PFSK-1 (cell line): ENCODE results near the gene TP63.

Source experiments
- FOXP2 ChIP-seq: optimal IDR thresholded peaks from 2 replicates; pipeline ENCODE3; 2011; ENCODE audit warnings: borderline replicate concordance, control low read depth, inconsistent platforms; ENCODE audit not compliant: insufficient read depth; ENCODE audit errors: extremely low read length, extremely low read depth
- POLR2AphosphoS5 ChIP-seq: IDR thresholded peaks from 2 replicates; pipeline ENCODE4 v1.6.1; 2012; ENCODE audit warnings: low read depth, mild to moderate bottlenecking, control low read depth, low read length, moderate library complexity
- SIN3A ChIP-seq: IDR thresholded peaks from 2 replicates; pipeline ENCODE4 v1.6.1; 2012; ENCODE audit warnings: mild to moderate bottlenecking, low read length, moderate library complexity, borderline replicate concordance; ENCODE audit not compliant: insufficient read depth
- TAF1 ChIP-seq: IDR thresholded peaks from 2 replicates; pipeline ENCODE4 v1.6.1; 2012; ENCODE audit warnings: low read length, control low read depth, borderline replicate concordance; ENCODE audit not compliant: insufficient read depth
- TF ChIP-seq, protein P1 (sequence below), 2 experiments: IDR thresholded peaks; 2 replicates each; pipeline versions ENCODE4 v1.6.1 to v1.8.0; 2011 to 2012; ENCODE audit warnings: low read depth in 2 of 2, low read length in 2 of 2, control low read depth in 1 of 2, inconsistent platforms in 1 of 2, mild to moderate bottlenecking in 1 of 2, moderate library complexity in 1 of 2; ENCODE audit not compliant: insufficient read depth in 1 of 2

The TP63 gene

DNA sequence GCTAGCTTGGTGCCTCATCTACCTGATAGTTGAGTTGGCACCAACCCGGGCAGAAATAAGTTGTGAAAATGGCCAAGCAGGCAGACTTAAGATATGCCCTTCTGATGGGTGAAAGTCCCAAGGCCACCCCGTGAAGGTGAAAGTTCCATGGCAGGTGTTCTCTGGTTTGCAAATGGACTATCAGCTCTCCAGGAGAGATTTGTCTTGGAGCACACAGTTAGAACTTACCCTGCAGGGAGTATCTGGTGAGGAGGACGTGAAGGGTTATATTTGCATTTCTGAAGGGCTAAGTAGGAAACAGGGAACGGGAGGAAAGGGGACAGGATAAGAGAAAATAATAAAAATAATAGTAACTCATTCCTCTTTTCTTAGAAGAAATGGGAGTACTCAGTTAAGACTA is 220.5 kb downstream of the TP63 start:
- TF ChIP-seq POLR2AphosphoS5 (no peak), FOXP2 (no peak), SIN3A (no peak), TAF1 (no peak)
- TF ChIP-seq, protein P1, sequence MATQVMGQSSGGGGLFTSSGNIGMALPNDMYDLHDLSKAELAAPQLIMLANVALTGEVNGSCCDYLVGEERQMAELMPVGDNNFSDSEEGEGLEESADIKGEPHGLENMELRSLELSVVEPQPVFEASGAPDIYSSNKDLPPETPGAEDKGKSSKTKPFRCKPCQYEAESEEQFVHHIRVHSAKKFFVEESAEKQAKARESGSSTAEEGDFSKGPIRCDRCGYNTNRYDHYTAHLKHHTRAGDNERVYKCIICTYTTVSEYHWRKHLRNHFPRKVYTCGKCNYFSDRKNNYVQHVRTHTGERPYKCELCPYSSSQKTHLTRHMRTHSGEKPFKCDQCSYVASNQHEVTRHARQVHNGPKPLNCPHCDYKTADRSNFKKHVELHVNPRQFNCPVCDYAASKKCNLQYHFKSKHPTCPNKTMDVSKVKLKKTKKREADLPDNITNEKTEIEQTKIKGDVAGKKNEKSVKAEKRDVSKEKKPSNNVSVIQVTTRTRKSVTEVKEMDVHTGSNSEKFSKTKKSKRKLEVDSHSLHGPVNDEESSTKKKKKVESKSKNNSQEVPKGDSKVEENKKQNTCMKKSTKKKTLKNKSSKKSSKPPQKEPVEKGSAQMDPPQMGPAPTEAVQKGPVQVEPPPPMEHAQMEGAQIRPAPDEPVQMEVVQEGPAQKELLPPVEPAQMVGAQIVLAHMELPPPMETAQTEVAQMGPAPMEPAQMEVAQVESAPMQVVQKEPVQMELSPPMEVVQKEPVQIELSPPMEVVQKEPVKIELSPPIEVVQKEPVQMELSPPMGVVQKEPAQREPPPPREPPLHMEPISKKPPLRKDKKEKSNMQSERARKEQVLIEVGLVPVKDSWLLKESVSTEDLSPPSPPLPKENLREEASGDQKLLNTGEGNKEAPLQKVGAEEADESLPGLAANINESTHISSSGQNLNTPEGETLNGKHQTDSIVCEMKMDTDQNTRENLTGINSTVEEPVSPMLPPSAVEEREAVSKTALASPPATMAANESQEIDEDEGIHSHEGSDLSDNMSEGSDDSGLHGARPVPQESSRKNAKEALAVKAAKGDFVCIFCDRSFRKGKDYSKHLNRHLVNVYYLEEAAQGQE (IDR thresholded peaks at IDR 0.05; ENCODE audit: insufficient read depth in 1 of 2, low read depth in 2 of 2, low read length in 2 of 2), result no peak

DNA sequence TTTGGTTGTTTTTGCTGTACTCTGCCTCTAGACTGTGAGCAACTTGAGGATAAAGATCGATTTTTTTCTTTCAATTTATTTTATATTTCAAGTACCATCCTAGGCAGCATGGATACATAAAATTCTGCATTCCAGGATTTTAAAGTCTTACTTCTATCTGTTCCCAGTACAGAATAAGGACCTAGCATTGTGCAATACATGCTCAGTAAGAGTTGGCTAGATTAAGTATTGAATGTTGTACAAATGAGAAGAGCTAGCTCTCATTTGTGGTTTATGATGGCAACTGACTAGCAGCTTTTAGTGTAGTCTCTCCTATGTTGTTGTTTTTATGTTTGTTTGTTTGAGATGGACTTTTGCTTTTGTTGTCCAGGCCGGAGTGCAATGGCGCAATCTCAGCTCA is 222.7 kb downstream of the TP63 start:
- TF ChIP-seq SIN3A (no peak), POLR2AphosphoS5 (no peak)

DNA sequence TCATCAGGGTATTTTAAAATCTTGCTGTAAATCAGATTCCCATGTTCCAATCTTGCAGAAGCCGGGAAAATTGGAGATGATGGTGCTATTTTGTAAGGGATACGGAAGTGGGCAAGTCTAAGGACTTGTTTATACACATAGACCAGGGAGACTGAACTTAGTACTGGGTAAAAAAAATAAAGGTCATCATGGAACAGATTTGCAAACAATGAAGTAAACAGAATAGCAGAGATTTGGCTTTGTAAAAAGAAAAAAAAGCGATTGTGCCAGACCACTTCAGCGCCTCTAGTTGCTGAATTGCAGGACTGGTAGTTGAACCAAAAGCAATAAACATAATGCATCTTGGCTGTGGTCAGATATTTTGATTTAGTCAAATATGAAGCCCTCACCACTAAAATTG is 229.1 kb downstream of the TP63 start:
- TF ChIP-seq POLR2AphosphoS5, result no peak
- no peak for TF ChIP-seq SIN3A
- TF ChIP-seq TAF1, result no peak
- TF ChIP-seq, protein P1 (IDR thresholded peaks at IDR 0.05; ENCODE audit: insufficient read depth in 1 of 2, low read depth in 2 of 2, low read length in 2 of 2), result no peak
- TF ChIP-seq FOXP2, result no peak

DNA sequence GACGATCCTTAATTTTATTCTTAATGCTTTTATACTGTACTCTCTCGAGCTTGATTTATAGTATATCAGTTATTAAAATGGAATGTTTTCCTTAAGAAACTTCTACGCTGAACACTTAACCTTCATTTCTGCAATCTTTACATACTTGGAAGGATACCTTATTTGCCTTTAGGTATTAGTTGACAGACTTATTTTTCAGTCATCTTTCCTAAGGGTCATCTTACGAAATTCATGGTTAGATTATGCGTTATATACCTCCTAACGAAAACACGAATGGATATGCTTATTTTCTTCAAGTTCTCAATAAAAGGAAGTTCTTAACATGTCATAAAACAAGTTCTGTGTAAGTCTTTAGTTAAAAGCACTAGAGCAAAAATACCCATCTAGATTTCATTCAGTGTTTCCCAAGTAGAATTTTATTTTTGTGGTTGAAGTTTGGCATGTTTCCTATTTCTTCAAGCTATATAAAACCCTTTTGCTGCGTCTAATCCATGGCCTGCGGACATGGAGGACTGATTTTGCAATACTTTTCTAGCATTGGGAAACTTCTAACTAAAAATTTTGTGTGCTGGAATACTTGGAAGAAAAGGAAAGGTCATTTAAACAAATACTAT is 231.3 kb downstream of the TP63 start:
- no peak for TF ChIP-seq TAF1
- TF ChIP-seq, protein P1 (IDR thresholded peaks at IDR 0.05; ENCODE audit: insufficient read depth in 1 of 2, low read depth in 2 of 2, low read length in 2 of 2), result no peak
- no peak for TF ChIP-seq POLR2AphosphoS5
- no peak for TF ChIP-seq FOXP2
- TF ChIP-seq SIN3A, result no peak

DNA sequence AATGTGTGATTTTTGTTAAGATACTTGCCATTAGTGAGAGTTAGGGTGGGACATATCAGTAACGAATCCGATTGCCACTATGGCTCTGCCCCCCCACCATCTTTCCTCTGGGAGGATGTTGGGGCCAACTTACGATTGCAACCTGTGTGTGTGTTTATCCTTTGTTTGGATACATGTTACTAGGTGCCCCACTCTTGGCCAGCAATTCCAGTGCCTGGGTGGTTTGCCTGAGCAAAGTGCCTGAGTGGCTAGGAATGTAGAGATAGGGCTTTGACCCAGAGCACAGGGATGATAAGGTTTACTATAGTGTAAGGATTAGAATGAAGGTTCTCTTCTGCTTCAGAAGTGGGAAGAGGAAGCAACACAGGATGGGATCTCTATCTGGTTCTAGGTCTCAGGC is 231.8 kb downstream of the TP63 start:
- TF ChIP-seq FOXP2 (no peak), POLR2AphosphoS5 (no peak)

DNA sequence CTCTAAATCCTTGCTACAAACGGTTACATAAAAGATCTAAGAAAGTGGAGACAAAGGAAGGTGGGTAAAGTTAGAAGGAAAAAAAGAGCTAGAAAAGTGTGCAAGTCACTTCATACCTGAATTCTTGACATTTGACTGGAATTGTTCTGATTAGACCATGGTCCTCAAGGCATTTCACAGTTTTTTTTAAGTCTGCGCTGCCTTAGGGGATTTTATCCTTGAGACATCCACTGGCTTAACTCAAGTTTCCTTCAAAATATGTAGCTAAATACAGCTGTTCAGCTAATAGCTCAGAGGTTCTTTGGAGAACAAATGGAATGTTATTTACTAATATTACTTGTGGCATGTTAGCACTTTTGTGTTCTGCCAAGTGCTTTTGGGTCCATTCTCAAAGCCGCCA is 236.9 kb downstream of the TP63 start:
- TF ChIP-seq FOXP2 (no peak), SIN3A (no peak), POLR2AphosphoS5 (no peak), TAF1 (no peak)
- TF ChIP-seq, protein P1 (IDR thresholded peaks at IDR 0.05; ENCODE audit: insufficient read depth in 1 of 2, low read depth in 2 of 2, low read length in 2 of 2), result no peak
